Uterus (tissue), 2 donors: ENCODE measurements around the gene DGUOK.

ENCODE experiments used
- CTCF ChIP-seq, 4 experiments: fragments of 200-600 bp in 2 of 4; fragments of 450-650 bp in 2 of 4; sonication (generic) in 2 of 4; IDR thresholded peaks; one replicate each; pipeline ENCODE4 v1.5.1; 2016 to 2019; ENCODE audit warnings: antibody characterized with exemption in 4 of 4, mild to moderate bottlenecking in 2 of 4, moderate library complexity in 1 of 4
- POLR2A ChIP-seq, 2 donors: fragments of 450-650 bp; IDR thresholded peaks; one replicate each; pipeline ENCODE4 v1.6.1; 2016; ENCODE audit warnings: antibody characterized with exemption in 2 of 2, mild to moderate bottlenecking in 1 of 2, moderate library complexity in 1 of 2

- TF ChIP-seq POLR2A (IDR thresholded peaks at IDR 0.05) (no peak), CTCF (IDR thresholded peaks at IDR 0.05) (no peak)
These were observed 53.9 kb downstream of the DGUOK start for GRCh38 chr2:73980566-73980965.
